Stimulated activated CD8-positive, alpha-beta memory T cell treated with anti-CD3 and anti-CD28 coated beads, Interleukin-4, amount 100 ng/mL, for 1 hour (primary cell): ENCODE results near the gene C11orf68.

ENCODE experiments used
- DNase-seq, 2 donors: peaks; one replicate each; pipeline ENCODE4 v3.0.0-alpha.2; 2020; ENCODE audit warnings: low read depth in 2 of 2, low spot score in 1 of 2

Gene C11orf68

DNA sequence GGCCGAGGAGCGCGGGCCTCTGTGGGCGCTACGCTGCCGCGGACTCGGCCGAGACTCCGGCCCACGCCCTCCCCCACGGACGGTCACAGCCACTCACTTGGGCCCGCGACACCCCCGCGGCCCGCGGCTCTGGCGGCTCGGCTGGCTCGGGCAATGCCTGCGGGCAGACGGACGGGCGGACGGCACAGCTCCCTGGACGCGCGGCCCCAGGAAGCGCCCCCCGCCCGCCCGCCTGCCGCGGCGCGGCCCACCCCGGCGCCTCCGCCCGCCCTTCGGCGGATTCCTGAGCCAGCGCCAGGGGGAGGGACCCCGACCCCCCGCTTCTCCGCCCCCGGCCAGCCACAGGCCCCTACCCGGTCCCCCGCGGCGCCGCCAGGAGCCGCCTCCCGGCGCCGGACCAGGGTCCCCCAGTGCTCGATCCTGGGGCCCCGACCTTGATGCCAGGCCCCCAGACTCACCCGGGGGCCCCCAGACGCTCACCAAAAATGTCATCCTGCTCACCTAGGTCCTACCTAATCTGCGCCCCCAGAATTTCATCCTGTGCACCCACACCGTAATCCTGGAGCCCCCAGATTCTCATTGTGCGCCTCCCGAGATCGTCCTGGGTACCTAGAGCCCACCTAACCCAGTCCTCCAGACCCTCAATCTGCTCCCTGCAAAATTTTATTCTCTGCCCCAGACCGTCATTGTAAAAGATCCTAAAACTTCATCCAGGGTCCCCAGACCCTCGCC lies 46.1 kb downstream of the C11orf68 start, which contains the start of gene EFEMP2:
Gene EFEMP2 (minus strand): TSS at position 215 of the 732 bp plus-strand sequence. CDS start 446 bp downstream, outside the sequence.
- DNase-seq: no peak

DNA sequence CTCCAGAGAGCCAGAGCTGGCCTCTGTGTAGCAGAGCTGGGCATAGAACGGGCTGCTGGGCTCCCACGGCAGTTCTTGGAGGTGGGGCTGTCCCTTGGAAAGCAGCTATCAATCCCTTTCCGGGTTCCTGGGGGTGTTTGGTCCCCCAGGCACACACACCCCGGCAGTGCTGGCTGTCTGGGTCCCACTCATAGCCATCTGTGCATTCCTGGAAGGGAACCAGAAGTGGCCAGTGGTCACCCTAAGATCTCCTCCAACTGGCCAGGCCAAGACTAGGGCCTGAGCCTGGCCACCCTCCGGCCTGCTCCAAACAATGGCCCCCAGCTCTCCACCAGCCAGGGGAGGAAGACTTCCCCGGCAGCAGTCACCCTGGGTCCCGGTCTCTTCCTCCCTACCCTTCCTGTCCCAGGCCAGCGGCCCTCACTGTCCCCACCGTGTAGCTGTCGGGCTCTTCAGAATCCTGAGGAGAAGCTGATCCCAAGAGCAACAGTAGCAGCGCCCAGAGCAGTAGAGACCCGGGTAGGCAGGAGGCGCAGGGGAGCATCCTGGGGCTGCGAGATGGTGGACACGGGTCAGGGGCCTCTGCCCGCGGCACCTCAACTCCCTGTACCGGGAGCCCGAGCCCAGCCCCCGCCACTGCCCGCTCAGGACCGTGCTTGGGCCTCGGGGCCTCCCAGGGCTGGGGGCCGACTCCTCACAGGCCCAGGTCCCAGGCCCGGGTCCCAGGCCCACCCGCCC lies 46.9 kb downstream of the C11orf68 start:
- no peak for DNase-seq

DNA sequence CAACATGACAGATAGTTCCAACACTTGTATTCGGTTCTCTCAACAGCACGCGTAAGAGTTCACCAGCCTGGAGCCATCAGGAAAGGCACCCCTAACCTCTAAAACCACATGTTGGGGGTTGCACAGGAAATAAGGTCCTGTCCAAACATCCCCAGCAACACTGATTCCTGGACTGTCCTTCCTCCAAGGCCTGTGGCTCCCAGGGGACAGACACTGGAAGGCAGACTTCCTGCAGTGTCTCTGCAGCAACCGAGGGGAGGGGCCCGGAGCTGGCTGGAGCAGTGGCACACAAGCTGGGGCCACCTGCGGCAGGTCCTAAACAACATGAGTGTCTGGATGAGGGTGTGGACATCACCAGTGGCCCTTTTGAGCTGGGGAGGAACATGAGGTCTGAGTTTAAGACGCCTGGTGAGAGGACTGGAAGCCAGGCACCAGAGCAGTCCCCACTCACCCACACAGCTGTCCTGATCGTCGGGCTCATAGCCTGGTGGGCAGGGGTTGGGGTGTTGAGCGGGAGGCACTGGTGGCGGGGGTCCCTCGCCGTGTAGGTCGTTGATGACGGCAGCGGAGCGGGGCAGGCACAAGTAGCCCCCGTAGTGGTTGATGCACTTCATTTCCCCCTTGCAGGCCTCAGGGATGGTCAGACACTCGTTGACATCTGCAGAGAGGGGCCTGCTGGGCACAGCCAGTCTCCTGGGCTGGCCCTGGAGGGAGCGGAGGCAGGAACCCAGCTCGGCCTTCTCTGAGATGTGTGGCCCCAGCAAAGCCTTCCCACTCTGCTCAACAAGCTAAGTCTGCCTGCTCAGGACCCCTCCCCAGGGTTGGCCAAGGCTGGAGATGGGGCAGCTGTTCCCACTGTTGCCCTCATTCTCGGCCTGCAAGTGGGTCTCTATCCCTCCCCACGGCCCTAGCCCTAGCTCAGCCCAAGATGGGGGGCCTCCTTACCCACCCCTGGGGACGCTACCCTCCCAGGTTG lies 47.9 kb downstream of the C11orf68 start:
- no peak for DNase-seq

DNA sequence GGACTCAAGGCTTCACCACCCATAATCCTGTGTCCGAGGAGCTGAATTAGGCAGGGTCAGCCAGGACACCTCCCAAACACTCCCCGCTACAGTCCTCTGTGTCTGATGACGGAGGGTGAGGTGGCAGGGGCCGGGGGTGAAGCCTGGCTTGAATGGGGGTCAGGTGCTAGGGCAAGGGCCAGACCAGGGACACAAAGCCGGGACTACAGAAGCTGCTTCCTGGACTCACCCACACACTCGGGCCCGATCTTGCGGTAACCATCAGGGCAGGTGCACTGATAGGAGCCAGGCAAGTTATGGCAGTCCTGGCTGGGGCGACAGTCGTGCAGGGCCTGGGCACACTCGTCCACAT lies 48.6 kb downstream of the C11orf68 start:
- no peak for DNase-seq

DNA sequence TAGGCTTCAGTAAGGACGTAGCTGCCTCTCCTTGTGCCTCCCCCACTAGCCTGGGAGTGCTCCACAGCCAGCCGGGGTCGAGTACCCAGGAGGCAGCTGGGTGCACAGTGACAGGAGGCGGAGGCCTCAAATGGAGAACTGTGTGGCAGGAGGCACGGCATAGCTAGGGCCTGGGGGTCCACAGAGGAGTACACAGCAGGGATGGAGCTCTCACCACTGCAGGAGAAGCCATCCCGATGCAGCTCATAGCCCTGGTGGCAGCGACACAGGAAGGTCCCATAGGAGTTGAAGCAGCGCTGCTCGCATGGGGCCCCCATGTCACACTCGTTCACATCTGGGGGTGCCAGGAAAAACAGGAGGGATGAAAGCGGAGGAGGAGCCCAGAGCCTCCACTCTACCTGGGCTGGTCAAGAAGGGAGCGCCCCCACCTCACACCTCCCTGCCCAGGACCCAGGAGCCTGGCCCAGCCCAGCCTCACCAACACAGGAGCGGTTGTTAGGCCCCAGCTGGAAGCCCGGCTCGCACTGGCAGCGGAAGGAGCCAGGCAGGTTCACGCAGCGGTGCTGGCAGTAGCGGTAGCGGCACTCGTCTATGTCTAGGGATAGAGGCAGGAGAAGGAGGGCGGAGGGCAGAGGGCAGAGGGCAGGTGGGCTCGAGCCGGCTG lies 49.1 kb downstream of the C11orf68 start:
- no peak for DNase-seq

DNA sequence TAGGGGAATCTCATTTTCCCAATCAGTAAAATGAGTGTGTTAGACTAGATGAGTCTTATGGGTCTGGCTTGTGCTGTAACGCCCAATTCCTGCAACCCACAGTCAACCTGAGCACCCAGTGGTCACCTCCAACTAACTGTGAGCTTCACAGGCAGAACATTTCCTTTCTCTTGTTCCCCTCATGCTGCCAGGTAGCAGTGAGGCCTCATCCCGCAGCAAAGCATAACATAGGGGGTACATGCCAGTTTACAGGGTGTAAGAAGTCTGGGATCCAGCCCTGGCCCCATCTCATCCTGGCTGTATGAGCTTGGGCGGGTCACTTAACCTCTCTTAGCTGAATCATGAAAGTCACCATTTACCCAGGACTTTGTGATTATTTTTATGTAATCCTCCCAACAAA lies 50.0 kb downstream of the C11orf68 start:
- no peak for DNase-seq

DNA sequence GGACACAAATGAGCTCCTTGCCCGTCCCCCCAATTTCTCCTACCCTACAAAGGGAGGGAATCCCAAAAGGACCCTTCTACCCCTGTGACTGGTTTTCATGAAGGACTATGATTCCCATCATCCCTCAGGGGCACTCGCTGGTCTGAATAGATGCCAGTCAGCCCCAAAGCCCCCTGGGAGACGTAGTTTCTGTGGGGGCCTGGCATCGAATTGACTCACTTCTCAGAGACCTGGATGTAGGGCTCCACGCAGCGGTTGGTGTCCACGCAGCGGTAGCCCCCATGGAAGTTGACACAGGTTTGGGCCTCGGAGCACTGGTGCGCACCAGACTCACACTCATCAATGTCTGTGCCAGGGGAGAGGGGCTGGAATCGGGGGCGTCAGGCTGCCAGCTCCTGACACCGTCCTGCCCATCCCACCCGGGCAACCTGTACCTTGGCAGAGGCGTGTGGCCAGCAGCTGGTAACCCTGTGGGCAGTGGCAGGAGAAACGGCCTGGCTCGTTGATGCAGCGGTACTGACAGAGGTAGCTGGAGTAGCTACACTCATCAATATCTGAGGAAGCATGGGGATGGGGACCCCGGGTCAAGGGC lies 50.7 kb downstream of the C11orf68 start:
- DNase-seq: no peak

DNA sequence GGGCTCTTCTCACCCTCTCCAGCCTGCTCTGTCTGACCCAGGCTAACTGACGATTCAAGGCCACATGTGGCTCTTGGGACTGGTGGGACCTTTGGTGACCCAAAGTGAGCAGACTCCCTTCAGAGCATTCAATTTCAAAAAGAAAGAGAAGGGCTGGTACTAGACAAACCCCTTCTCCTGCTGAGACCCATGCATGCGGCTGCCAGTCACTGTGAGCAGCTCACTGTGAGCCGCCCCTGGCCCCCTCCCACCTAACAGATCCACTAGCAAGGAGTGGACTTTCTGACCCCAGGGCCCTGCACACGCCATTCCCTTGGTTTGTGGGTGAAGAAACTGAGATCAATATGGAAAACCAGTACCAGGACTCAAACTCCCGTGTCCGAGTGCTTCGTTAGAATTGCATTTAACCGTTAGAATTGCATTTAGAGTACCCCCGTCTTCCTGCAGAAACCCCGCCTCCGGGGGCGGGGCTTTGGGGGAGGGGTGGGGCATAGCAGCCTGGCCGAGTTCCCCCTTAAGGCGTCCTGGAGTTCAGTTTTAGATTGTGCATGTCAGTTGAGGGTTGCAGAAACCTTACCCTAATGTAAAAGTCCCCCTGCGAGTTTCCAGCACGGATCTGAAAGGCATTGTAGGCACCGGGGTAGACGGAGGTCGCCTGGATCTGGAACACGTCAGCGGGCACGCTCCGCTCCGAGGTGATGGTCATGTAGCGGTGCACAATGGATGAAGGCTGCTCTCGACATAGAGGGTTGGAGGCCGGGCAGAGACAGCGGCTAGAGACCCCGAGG lies 51.4 kb downstream of the C11orf68 start:
- DNase-seq: no peak
